22Rv1 (cell line): Measurements from ENCODE around the gene CD9.

Experiments
- ZFX ChIP-seq: fragments of 450-650 bp; IDR thresholded peaks from 2 replicates; pipeline ENCODE4 v1.6.1; 2017; ENCODE audit warnings: antibody characterized with exemption, borderline replicate concordance
- TF ChIP-seq, protein P1 (sequence below): fragments of 450-650 bp; IDR thresholded peaks from 2 replicates; pipeline ENCODE4 v1.5.1; 2017; ENCODE audit warnings: mild to moderate bottlenecking

DNA sequence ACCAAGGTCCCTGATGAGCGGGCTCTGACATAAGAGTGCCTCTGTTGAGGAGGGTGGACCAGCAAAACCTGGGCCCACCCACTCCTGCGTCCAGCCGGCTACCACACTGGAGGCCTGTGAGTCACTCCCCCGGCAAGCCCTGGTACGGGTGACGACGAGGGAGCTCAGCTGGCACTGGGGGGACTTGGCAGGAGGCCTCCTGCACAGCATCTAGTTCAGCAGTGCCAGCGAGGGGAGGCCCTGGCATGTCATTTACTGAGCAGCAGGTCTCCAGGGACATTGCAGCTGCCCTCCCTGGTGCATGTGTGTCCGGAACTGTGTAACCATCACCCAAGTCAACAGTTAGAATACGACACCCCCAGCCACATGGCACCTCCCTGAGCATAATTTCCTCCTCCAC lies 24.4 kb downstream of the CD9 start:
- TF ChIP-seq, protein P1, sequence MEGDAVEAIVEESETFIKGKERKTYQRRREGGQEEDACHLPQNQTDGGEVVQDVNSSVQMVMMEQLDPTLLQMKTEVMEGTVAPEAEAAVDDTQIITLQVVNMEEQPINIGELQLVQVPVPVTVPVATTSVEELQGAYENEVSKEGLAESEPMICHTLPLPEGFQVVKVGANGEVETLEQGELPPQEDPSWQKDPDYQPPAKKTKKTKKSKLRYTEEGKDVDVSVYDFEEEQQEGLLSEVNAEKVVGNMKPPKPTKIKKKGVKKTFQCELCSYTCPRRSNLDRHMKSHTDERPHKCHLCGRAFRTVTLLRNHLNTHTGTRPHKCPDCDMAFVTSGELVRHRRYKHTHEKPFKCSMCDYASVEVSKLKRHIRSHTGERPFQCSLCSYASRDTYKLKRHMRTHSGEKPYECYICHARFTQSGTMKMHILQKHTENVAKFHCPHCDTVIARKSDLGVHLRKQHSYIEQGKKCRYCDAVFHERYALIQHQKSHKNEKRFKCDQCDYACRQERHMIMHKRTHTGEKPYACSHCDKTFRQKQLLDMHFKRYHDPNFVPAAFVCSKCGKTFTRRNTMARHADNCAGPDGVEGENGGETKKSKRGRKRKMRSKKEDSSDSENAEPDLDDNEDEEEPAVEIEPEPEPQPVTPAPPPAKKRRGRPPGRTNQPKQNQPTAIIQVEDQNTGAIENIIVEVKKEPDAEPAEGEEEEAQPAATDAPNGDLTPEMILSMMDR, result no peak
- no peak for TF ChIP-seq ZFX
